ENCODE results near the gene SGCB. TPM values are rescaled to one million over a fixed set of nuclear protein-coding genes. Genes with fewer than 3 reads are reported as not detected.
A peak's percentile ranks its signal among the peaks of the same experiment; 100 is the strongest.

Gene SGCB
- total RNA-seq, 1 experiment from 2014 or later, result 17.3 TPM

GRCh38 chr4:52010986-52011385 is 27.1 kb downstream of the SGCB start:
- H3K9me3 ChIP-seq (ENCODE audit: low read length), result no peaks in the 10 kb centered on the region
- H3K4me3 ChIP-seq (ENCODE audit: low read length), result no peak overlapping the region
- ChIA-PET CTCF (no interaction called here), POLR2A (ENCODE audit: unreplicated experiment) (no interaction called here)
- no peaks in the 10 kb centered on the region for H3K36me3 ChIP-seq (ENCODE audit: low read depth, low read length)
- no peaks in the 10 kb centered on the region for H3K4me1 ChIP-seq (ENCODE audit: insufficient read depth, low read length)
- BruUV-seq (replicated peaks), result no TSS peak
- ATAC-seq (peak; percentile 38; the same call in 1 of the 2 replicates), DNase-seq (no peak)
- intact Hi-C loops (cut with micrococcal nuclease), result no loop called here
- H3K9me2 ChIP-seq (replicated peaks; ENCODE audit: low read length), result no peaks in the 10 kb centered on the region
- no peaks in the 10 kb centered on the region for H3K27me3 ChIP-seq (ENCODE audit: low read length)
- TF ChIP-seq CTCF (conservative IDR thresholded peaks at IDR 0.05; ENCODE audit: low read depth, low read length), result no peak
- no peak for TF ChIP-seq EZH2phosphoT487 (IDR thresholded peaks at IDR 0.05; ENCODE audit: borderline replicate concordance, low read length)
- no peak overlapping the region for H3K9ac ChIP-seq (ENCODE audit: low read length)
- H4K20me1 ChIP-seq (ENCODE audit: low read length), result no peaks in the 10 kb centered on the region
- no peaks in the 10 kb centered on the region for H3F3A ChIP-seq (ENCODE audit: low read length, unreplicated experiment)
- no peak overlapping the region for H3K4me2 ChIP-seq (ENCODE audit: low read length)
- no peak overlapping the region for H2AFZ ChIP-seq (ENCODE audit: low read length)
- no peak overlapping the region for H3K27ac ChIP-seq (ENCODE audit: low read length)
- no peaks in the 10 kb centered on the region for H3K79me2 ChIP-seq (ENCODE audit: low read length)

GRCh38 chr4:52006887-52007286 is 31.2 kb downstream of the SGCB start:
- BruUV-seq (replicated peaks), result no TSS peak
- Histone ChIP-seq H3K9me2 (replicated peaks; ENCODE audit: low read length) (no peaks in the 10 kb centered on the region), H3K9ac (ENCODE audit: low read length) (no peak overlapping the region), H3F3A (ENCODE audit: low read length, unreplicated experiment) (no peaks in the 10 kb centered on the region), H3K4me2 (ENCODE audit: low read length) (no peak overlapping the region), H3K27ac (ENCODE audit: low read length) (no peak overlapping the region), H2AFZ (ENCODE audit: low read length) (no peak overlapping the region), H4K20me1 (ENCODE audit: low read length) (no peaks in the 10 kb centered on the region), H3K4me1 (ENCODE audit: insufficient read depth, low read length) (peaks cover 16% of the 10 kb centered on the region), H3K79me2 (ENCODE audit: low read length) (no peaks in the 10 kb centered on the region), H3K9me3 (ENCODE audit: low read length) (no peaks in the 10 kb centered on the region), H3K36me3 (ENCODE audit: low read depth, low read length) (no peaks in the 10 kb centered on the region), H3K27me3 (ENCODE audit: low read length) (no peaks in the 10 kb centered on the region), H3K4me3 (ENCODE audit: low read length) (no peak overlapping the region)
- ChIA-PET CTCF (no interaction called here), POLR2A (ENCODE audit: unreplicated experiment) (no interaction called here)
- no peak for ATAC-seq
- no peak for TF ChIP-seq EZH2phosphoT487 (IDR thresholded peaks at IDR 0.05; ENCODE audit: borderline replicate concordance, low read length)
- no peak for TF ChIP-seq EZH2 (IDR thresholded peaks at IDR 0.05; ENCODE audit: low read length, unreplicated experiment)
- no peak for TF ChIP-seq CTCF (conservative IDR thresholded peaks at IDR 0.05; ENCODE audit: low read depth, low read length)
- DNase-seq, result no peak
- intact Hi-C loops (cut with micrococcal nuclease), result no loop called here

GRCh38 chr4:52005604-52006273 is 32.4 kb downstream of the SGCB start:
- intact Hi-C loops (cut with micrococcal nuclease), result no loop called here
- no peaks in the 10 kb centered on the region for H3K79me2 ChIP-seq (ENCODE audit: low read length)
- BruUV-seq (replicated peaks), result no TSS peak
- no peaks in the 10 kb centered on the region for H3K9me2 ChIP-seq (replicated peaks; ENCODE audit: low read length)
- H3K27me3 ChIP-seq (ENCODE audit: low read length), result no peaks in the 10 kb centered on the region
- no peak for DNase-seq
- no peak overlapping the region for H3K4me2 ChIP-seq (ENCODE audit: low read length)
- H3K4me3 ChIP-seq (ENCODE audit: low read length), result no peak overlapping the region
- no peaks in the 10 kb centered on the region for H3K36me3 ChIP-seq (ENCODE audit: low read depth, low read length)
- no peak overlapping the region for H3K9ac ChIP-seq (ENCODE audit: low read length)
- peaks cover 26% of the 10 kb centered on the region for H3K4me1 ChIP-seq (ENCODE audit: insufficient read depth, low read length)
- CTCF ChIA-PET, result no interaction called here
- no peak for TF ChIP-seq EZH2 (IDR thresholded peaks at IDR 0.05; ENCODE audit: low read length, unreplicated experiment)
- no peak for TF ChIP-seq EZH2phosphoT487 (IDR thresholded peaks at IDR 0.05; ENCODE audit: borderline replicate concordance, low read length)
- no peak for TF ChIP-seq CTCF (conservative IDR thresholded peaks at IDR 0.05; ENCODE audit: low read depth, low read length)
- no peaks in the 10 kb centered on the region for H4K20me1 ChIP-seq (ENCODE audit: low read length)
- no peaks in the 10 kb centered on the region for H3K9me3 ChIP-seq (ENCODE audit: low read length)
- H3F3A ChIP-seq (ENCODE audit: low read length, unreplicated experiment), result no peaks in the 10 kb centered on the region
- no peak overlapping the region for H3K27ac ChIP-seq (ENCODE audit: low read length)
- no peak overlapping the region for H2AFZ ChIP-seq (ENCODE audit: low read length)
- ATAC-seq, result no peak
- POLR2A ChIA-PET (ENCODE audit: unreplicated experiment), result no interaction called here

Measured in PC-3 (cell line).